Brain microvascular endothelial cell (primary cell): ENCODE results near the gene SMIM44.

ENCODE experiments used
- DNase-seq: peaks from one replicate; pipeline ENCODE4 v3.0.0-alpha.2; 2020
- H3K27ac ChIP-seq: fragments of 250-450 bp; sonication (Bioruptor Pico); 2 replicates; pipeline ENCODE4 v1.5.1; 2020; ENCODE audit warnings: mild to moderate bottlenecking, moderate library complexity
- H3K27me3 ChIP-seq: fragments of 250-450 bp; sonication (Bioruptor Pico); replicated peaks from 2 replicates; pipeline ENCODE4 v1.5.1; 2020; ENCODE audit warnings: mild to moderate bottlenecking
- H3K36me3 ChIP-seq: fragments of 250-450 bp; sonication (Bioruptor Pico); replicated peaks from 2 replicates; pipeline ENCODE4 v1.5.1; 2020; ENCODE audit warnings: mild to moderate bottlenecking
- H3K4me3 ChIP-seq: 2 replicates; pipeline ENCODE4 v1.5.1; 2011; ENCODE audit warnings: low read depth, mild to moderate bottlenecking, control low read depth, low read length, moderate library complexity
- in situ Hi-C: cut with HindIII; loops from 2 replicates; pipeline ENCODE4 v1.10.0; 2017; ENCODE audit warnings: low sequenced_read_pairs, low pct_ligation_motif_present
- TF ChIP-seq, protein P1 (sequence below): IDR thresholded peaks from 2 replicates; pipeline ENCODE4 v1.5.1; 2011; ENCODE audit warnings: low read depth, mild to moderate bottlenecking, moderate library complexity, low read length, control low read depth, inconsistent platforms; ENCODE audit errors: missing control alignments

Gene SMIM44

GRCh38 chr19:3493651-3494050 is 10.4 kb upstream of the SMIM44 start:
- H3K36me3 ChIP-seq: peaks cover 45% of the 10 kb centered on the region
- DNase-seq: no peak
- no peak overlapping the region for H3K27ac ChIP-seq
- TF ChIP-seq, protein P1, sequence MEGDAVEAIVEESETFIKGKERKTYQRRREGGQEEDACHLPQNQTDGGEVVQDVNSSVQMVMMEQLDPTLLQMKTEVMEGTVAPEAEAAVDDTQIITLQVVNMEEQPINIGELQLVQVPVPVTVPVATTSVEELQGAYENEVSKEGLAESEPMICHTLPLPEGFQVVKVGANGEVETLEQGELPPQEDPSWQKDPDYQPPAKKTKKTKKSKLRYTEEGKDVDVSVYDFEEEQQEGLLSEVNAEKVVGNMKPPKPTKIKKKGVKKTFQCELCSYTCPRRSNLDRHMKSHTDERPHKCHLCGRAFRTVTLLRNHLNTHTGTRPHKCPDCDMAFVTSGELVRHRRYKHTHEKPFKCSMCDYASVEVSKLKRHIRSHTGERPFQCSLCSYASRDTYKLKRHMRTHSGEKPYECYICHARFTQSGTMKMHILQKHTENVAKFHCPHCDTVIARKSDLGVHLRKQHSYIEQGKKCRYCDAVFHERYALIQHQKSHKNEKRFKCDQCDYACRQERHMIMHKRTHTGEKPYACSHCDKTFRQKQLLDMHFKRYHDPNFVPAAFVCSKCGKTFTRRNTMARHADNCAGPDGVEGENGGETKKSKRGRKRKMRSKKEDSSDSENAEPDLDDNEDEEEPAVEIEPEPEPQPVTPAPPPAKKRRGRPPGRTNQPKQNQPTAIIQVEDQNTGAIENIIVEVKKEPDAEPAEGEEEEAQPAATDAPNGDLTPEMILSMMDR: no peak
- no peaks in the 10 kb centered on the region for H3K27me3 ChIP-seq
- no peak overlapping the region for H3K4me3 ChIP-seq
- in situ Hi-C loops: no loop called here

DNA sequence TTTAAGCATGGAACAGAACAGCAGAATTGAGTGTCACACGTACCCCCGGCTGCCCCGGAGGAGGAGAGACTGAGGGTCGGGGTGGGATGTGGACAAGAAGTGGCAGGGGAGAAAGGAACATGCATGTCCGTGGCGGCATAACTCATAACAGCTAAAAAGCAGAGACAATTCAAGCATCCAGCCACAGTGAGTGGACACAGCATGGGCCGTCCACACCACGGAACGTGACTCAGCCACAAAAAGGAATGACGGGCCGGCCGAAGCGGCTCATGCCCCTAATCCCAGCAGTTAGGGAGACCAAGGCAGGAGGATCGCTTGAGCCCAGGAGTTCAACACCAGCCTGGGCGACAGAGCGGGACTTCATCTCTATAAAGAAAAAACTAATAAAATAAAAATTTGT is 9.7 kb upstream of the SMIM44 start:
- in situ Hi-C loops: no loop called here
- no peak for DNase-seq
- TF ChIP-seq, protein P1: no peak
- H3K36me3 ChIP-seq: peaks cover 45% of the 10 kb centered on the region
- no peak overlapping the region for H3K27ac ChIP-seq
- H3K27me3 ChIP-seq: no peaks in the 10 kb centered on the region
- H3K4me3 ChIP-seq: no peak overlapping the region

DNA sequence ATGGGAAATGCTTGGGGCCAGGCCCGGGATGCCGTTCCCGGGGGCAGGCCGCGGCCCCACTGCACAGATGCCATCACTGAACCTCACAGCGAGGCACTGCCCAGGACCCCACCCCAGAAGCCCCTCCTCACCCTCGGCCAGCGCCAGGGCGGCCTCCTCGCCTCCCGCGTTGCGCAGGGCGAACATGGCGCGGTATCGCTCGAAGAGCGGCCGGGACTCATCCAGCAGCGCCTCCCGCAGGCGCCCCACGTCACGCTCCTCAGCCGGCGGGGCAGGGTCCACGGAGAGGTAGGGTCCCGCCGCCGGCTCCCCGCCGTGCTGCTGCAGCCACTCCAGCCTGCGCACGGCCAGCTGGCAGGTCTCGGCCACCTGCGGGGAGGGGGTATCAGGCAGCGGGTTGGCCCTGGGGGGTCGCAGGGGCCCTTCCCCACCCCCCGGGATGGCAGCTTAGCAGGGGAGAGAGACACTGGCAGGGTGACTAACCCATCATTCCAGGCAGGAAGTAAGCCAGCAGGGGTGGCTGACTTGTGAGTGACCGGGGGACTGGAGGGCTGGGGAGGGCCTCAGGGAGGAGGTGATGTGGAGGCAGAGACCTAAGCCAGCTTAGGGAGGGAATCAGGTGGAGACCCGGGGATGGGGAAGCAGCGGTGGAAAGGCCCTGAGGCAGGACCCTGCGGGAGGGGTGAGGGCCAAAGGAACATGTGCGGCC is 9.0 kb upstream of the SMIM44 start:
- DNase-seq: no peak
- Histone ChIP-seq H3K4me3 (no peak overlapping the region), H3K27me3 (no peaks in the 10 kb centered on the region), H3K36me3 (peaks cover 45% of the 10 kb centered on the region), H3K27ac (no peak overlapping the region)
- in situ Hi-C loops: no loop called here
- TF ChIP-seq, protein P1: no peak

DNA sequence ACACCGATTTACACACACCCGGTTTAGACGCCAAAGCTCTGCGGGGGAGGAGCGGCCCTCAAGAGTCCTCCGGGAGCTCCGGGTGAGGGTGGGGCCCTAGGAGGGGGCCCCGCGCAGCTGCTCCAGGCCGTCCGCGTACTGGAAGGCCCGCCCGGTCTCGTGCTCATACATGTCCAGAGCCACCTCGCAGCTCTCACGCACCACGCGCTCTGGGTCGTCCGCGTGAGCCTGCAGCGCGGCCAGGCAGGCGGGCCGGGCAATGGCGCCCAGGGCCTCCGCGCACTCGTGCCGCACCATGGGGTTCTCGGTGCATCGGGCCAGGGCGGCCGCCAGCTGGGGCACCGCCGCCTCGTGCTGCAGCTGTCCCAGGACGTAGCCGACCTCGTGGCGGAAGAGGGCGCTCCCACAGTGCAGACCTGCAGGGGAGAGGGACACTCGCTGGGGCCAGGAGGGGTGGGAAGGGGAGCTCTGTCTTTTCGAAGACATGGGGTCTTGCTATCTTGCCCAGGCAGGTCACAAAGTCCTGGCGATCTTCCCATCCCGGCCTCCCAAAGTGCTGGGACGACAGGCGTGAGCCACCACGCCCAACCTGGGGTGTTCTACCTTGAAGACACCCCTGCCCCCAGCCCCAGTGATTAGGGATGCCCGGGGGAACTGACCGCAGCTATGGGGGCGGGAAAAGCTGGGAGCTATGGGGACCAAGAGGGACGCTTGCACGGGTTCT is 8.3 kb upstream of the SMIM44 start:
- Histone ChIP-seq H3K27me3 (no peaks in the 10 kb centered on the region), H3K36me3 (peaks cover 41% of the 10 kb centered on the region), H3K27ac (no peak overlapping the region), H3K4me3 (no peak overlapping the region)
- TF ChIP-seq, protein P1: no peak
- DNase-seq: no peak
- in situ Hi-C loops: no loop called here

DNA sequence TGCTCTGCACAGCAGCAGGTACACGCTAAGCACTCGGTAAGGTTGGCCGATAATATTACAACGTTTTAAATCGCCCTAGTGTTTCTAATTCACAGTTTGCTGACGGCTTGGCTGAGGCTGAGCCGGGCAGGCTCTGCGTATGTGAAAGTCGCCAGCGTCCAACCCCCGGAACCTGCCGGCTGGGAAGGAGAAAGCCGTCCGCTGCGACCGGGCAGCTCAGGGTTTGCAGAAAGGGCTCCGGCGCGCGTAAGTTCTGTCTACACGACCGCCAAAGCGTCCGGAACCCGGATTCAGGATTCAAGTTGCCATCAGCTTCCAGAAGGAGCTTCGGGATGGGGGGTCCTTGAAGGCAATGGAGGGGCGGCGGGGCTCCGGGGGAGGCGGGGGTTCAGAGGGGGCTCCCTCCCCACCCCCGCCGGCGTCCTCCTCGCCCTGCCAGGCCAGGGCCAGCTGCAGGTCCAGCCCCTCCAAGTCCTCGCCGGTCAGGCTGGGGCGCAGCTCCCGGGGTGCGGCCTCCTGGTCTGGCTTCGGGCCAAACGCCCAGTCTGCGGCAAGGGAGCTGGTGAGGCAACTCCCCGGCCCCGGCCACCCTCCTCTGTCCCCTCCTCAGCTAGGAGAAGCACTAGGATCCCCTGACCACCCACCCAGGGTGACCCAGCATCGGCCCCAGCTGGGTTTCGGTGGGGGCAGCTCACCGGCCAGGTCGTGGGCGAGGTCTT is 575 bp downstream of the SMIM44 start:
- no peak for DNase-seq
- in situ Hi-C loops: no loop called here
- TF ChIP-seq, protein P1: no peak
- no peak overlapping the region for H3K27ac ChIP-seq
- H3K27me3 ChIP-seq: peaks cover 4% of the 10 kb centered on the region
- no peak overlapping the region for H3K4me3 ChIP-seq
- H3K36me3 ChIP-seq: no peaks in the 10 kb centered on the region
